Activated CD8-positive, alpha-beta memory T cell treated with anti-CD3 and anti-CD28 coated beads for 24 hours (primary cell): ENCODE data around the gene CAND2.
"Not testable (repeated sequence)": the region's sequence is repeated elsewhere in the genome, so short reads cannot be mapped to it uniquely, and the experiment has no call there.

Source experiments
- DNase-seq: peaks from one replicate; pipeline ENCODE4 v3.0.0-alpha.2; 2020

CAND2 gene

GRCh38 chr3:12833222-12834161 lies 37.0 kb downstream of the CAND2 start:
- peak; percentile 65 for DNase-seq

GRCh38 chr3:12835052-12835665 lies 38.7 kb downstream of the CAND2 start:
- no peak for DNase-seq

GRCh38 chr3:12837295-12837986 lies 41.0 kb downstream of the CAND2 start:
- no peak for DNase-seq

GRCh38 chr3:12838179-12838965 lies 41.9 kb downstream of the CAND2 start:
- no peak for DNase-seq

DNA sequence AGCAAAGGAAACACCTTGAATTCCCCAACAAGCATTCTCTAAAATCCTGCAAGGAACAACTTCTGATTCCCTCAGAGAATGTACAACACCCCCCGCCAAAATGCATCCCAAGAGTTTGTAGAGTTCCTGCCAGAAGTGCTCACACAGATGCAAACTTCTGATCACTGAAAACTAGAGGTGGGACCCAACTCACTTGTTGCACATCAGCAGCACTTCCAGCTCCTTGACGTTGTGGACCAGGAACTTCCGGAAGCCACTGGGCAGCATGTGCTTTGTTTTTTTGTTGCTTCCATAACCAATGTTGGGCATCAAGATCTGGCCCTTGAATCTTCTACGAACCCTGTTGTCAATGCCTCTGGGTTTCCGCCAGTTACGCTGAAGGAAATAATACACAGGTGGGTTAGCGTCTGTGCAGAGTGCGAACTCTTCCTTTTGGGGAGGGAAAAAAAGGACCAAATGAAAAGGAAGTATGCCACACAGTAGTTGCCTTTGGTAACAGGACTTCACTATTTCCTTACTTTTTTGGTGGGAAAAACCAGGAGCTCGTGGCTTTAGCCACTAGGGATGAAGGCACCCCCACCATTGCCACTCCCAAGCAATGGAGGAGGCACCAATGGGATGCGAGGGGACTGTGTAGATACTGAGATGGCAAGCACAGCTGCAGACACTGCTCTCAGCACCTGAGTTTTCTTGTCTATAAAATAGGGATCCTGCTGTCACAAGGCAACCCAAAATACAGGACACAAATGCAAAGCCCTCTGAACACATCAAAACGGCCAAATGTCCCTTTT lies 42.9 kb downstream of the CAND2 start:
- no peak for DNase-seq

DNA sequence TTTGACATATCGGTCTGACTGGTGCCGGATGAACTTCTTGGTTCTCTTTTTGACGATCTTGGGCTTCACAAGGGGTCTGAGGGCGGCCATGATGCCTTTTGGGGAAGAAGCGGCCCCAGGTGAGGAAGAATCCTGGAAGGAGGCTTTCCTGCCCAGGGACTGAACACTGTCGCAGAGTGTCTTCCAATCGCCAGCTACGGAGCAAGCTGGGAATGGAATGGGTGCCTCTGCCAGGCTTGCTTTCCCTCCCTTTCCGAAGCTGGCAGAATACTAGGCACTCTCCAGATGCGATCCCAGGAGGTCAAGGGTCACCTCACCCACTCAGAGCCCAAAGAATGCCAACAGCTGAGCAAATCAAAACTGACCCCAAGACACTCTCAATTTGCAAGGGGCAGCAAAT lies 43.7 kb downstream of the CAND2 start:
- DNase-seq: peak; percentile 60

DNA sequence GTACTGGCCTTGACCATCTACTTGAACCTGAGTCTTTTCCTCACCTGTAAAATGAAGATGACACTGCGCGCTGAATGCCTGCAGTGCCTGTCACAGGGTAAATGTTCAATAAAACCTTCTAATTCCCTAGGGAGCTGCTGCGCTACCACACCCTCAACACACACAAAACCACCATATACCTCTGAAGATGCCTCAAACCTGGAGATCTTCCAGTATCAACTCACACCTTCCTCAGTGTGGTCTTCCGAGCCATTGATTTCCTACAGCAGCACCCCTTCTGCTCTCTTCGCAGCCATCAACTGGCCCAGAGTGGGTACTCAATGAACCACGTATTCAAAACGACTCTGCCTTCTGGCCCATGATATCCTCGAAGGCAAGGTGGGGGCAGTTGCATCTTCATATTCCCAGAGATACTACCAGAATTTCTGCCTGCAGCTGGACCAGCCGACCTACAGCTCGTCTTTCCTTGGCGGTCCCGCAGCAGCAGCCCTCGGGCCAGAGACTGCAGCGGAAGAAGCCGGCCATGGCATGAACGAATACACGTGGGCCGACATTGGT lies 44.2 kb downstream of the CAND2 start:
- no peak for DNase-seq

- peak; percentile 94 for DNase-seq
These were observed 44.9 kb downstream of the CAND2 start, which contains the start of gene RPL32 for GRCh38 chr3:12841149-12841969. TSS of gene RPL32 (minus strand) at chr3:12841565. CDS start at chr3:12840237, 1,328 bp downstream.

GRCh38 chr3:12841970-12842328 lies 45.5 kb downstream of the CAND2 start:
- DNase-seq: no peak

- DNase-seq: no peak
These were observed 46.0 kb downstream of the CAND2 start for GRCh38 chr3:12842469-12842868.

DNA sequence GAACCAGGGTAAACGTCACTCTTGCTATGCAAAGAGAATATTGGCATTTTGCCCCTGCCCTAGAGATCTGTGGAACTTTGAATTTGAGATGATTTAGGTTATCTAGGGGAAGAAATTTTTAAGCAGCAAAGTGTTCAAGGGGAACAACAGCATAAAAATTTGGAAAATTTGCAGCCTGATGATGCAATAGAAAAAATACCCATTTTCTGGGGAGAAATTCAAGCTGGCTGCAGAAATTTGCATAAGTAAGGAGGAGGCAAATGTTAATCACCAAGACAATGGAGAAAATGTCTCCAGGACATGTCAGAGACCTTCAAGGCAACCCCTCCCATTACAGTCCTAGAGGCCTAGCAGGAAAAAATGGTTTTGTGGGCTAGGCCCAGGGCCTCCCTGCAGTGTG lies 49.3 kb downstream of the CAND2 start:
- no peak for DNase-seq

DNA sequence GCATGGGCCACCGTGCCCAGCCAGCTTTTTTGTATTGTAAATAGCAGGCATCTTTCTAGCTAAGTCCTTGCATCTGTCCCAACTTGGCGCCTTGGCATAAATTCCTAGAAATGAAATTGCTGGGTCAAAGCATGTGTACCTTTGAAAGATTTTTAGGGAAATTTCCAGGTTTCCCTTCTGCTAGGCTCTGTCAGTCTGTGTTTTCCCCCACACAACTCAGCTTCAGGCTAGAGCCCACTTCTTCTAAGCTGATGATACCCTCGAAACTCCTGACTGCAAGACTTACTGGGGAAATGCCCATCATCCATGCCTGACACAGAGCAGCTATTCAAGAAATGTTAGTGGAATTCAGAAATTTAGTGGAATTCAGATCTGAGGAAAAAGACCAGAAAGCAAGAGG lies 55.7 kb downstream of the CAND2 start:
- no peak for DNase-seq

DNA sequence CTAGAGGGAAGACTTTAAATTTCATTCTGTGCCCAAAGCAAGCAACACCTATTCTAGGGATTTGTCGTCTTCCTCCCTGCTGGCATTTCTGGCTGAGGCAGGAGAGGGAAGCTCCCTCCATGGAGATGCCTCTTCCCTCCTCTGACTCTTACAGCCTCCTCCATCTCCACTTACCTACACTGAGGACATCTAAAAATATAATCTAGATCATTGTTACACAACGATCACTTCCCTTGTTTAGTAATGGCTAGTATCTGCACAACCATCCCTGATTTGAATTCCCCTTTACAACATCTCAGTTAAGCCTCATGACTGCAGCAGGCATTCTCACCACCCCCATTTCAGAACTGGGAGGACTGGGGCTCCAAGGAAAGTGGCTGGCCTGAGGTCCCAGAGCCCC lies 57.4 kb downstream of the CAND2 start:
- not testable (repeated sequence) for DNase-seq

DNA sequence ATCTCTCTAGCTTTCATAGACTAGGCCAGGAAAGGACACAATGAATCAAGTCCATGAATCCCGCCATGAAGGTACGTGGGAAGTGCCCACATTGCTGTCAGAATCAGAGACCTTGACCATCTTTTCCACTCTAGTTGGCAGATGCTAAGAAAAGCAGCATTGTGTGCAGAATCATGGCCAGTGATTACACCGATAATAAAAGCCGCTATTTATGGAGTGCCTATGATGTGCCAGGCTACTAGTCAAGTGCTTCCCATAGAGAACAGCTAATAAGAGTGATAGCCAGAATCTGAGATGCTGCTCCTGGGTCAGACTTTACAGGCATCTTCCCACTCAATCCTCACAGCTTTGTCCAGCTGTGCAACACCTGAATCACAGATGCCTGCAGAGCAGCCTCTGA lies 58.1 kb downstream of the CAND2 start:
- DNase-seq: no peak

- DNase-seq: no peak
These were observed 60.1 kb downstream of the CAND2 start for GRCh38 chr3:12856626-12857025.

GRCh38 chr3:12859840-12860239 lies 63.4 kb downstream of the CAND2 start:
- DNase-seq: no peak

GRCh38 chr3:12861611-12862010 lies 65.1 kb downstream of the CAND2 start:
- DNase-seq: no peak

- no peak for DNase-seq
These were observed 65.9 kb downstream of the CAND2 start for GRCh38 chr3:12862387-12862786.

DNA sequence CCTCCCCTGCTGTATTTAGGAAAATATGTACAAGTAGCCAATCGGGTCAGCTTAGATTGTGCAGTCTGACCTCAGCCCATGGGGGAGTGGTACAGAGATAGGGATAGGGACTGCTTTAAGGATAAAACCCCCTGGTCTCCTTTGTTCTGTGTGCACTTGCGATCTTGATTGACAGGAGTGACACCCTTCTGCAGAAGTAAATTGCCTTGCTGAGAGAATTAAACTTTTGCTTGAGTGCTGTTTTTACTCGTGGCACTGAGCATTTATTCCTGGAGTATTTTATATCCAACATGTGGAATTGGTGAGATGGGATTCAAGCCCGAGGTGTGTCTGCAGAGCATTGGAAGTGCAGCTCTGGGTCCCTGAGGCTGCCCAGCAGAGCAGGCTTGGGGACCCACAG lies 68.8 kb downstream of the CAND2 start:
- no peak for DNase-seq

- DNase-seq: no peak
These were observed 70.4 kb downstream of the CAND2 start for GRCh38 chr3:12866836-12867235.
